Esophagus squamous epithelium (tissue), 5 donors: ENCODE measurements around the gene AKAP12. TPM values are rescaled to one million over a fixed set of nuclear protein-coding genes. Genes with fewer than 3 reads are reported as not detected.

ENCODE experiments used
- DNase-seq: peaks from one replicate; lab custom pipeline; 2025; lab: John Stamatoyannopoulos, UW
- H3K27ac ChIP-seq, 4 donors: fragments of 200-600 bp; sonication (generic); one replicate each; pipeline ENCODE4 v1.5.1; 2016 to 2019; ENCODE audit warnings: mild to moderate bottlenecking in 1 of 4
- H3K27me3 ChIP-seq, 4 donors: fragments of 200-600 bp; sonication (generic); 1 replicate in 3 of 4; 2 replicates in 1 of 4; pipeline versions ENCODE4 v1.5.1 to v1.6.0; 2017 to 2021; ENCODE audit warnings: antibody characterized with exemption in 1 of 4
- H3K36me3 ChIP-seq, 3 donors: fragments of 200-600 bp; sonication (generic); one replicate each; pipeline ENCODE4 v1.5.1; 2016 to 2019
- H3K4me1 ChIP-seq, 3 donors: fragments of 200-600 bp; sonication (generic); one replicate each; pipeline ENCODE4 v1.5.1; 2017 to 2019
- H3K4me3 ChIP-seq, 4 donors: fragments of 200-600 bp; sonication (generic); 1 replicate in 3 of 4; 2 replicates in 1 of 4; pipeline ENCODE4 v1.5.1; 2016 to 2019; ENCODE audit warnings: mild to moderate bottlenecking in 2 of 4, moderate library complexity in 1 of 4
- H3K9me3 ChIP-seq, 3 donors: fragments of 200-600 bp; sonication (generic); one replicate each; pipeline ENCODE4 v1.5.1; 2016 to 2019
- POLR2A ChIP-seq, 4 donors: fragments of 450-650 bp; IDR thresholded peaks; one replicate each; pipeline ENCODE4 v1.6.1; 2017; ENCODE audit warnings: antibody characterized with exemption in 4 of 4, mild to moderate bottlenecking in 4 of 4, moderate library complexity in 3 of 4
- WGBS, 2 donors: methylation state at CpG; one replicate each; pipeline ENCODE4 v1.1.5; 2018; 5-methylcytosine and 5-hydroxymethylcytosine counted together
- intact Hi-C: fragments of 100-400 bp; cut with DNase I; formaldehyde crosslinking; loops from one replicate; pipeline ENCODE4 v1.15.0; 2022
- total RNA-seq, 4 donors: library from RNA; depleted of rRNA; stranded (reverse); fragments of >200 nt; gene quantifications; one replicate each; pipeline ENCODE4 v1.1.0, GENCODE V29; 2016
- TF ChIP-seq, protein P1 (sequence below), 6 experiments: fragments of 450-650 bp in 4 of 6; fragments of 200-600 bp in 2 of 6; sonication (generic) in 2 of 6; IDR thresholded peaks; one replicate each; pipeline ENCODE4 v1.5.1; 2016 to 2019; ENCODE audit warnings: antibody characterized with exemption in 6 of 6, mild to moderate bottlenecking in 4 of 6, moderate library complexity in 4 of 6
- donor health status: DM: yes; HTN: yes; CAD: no.

AKAP12 gene
- total RNA-seq, 4 donors from 2014 or later: 1.7 to 66.6 (median 11.4) TPM

GRCh38 chr6:151392427-151392826 is 152.7 kb downstream of the AKAP12 start:
- Histone ChIP-seq H3K4me3 (peak overlapping the region; percentile 85 to 99 (median 90)), H3K36me3 (no peaks in the 10 kb centered on the region), H3K27me3 (no peaks in the 10 kb centered on the region), H3K9me3 (no peaks in the 10 kb centered on the region), H3K4me1 (peaks cover 20 to 70% (median 24%) of the 10 kb centered on the region in 3 donors), H3K27ac (peak overlapping the region; percentile 98 to 100 (median 99))
- intact Hi-C loops: loop anchor here (10.0 kb wide), 1 partner anchor 52 kb away; no protein-coding TSS in a partner anchor
- DNase-seq: no peak
- no peak for TF ChIP-seq POLR2A (IDR thresholded peaks at IDR 0.05)
- TF ChIP-seq, protein P1, sequence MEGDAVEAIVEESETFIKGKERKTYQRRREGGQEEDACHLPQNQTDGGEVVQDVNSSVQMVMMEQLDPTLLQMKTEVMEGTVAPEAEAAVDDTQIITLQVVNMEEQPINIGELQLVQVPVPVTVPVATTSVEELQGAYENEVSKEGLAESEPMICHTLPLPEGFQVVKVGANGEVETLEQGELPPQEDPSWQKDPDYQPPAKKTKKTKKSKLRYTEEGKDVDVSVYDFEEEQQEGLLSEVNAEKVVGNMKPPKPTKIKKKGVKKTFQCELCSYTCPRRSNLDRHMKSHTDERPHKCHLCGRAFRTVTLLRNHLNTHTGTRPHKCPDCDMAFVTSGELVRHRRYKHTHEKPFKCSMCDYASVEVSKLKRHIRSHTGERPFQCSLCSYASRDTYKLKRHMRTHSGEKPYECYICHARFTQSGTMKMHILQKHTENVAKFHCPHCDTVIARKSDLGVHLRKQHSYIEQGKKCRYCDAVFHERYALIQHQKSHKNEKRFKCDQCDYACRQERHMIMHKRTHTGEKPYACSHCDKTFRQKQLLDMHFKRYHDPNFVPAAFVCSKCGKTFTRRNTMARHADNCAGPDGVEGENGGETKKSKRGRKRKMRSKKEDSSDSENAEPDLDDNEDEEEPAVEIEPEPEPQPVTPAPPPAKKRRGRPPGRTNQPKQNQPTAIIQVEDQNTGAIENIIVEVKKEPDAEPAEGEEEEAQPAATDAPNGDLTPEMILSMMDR (IDR thresholded peaks at IDR 0.05): no peak
- 0% methylated on average over 3 of the region's 3 CpGs for WGBS, 2 donors

DNA sequence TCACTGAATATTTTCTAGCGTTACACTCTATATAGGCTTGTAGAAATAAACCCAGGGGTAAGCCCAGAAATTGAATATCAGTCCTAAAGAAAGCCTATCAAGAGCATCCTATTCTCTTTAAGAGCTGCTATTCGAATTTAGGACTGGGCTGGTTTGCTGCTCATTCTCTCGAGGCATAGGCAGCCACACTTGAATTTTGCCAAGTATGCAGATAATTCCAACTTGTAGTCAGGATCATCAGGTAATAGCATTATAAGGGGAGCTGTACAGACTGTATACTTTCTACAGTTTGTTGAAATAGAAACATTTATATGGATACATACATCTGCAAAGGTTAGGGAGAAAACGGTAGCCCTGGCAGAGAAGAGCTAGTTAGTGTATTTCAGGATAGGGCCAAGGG is 153.6 kb downstream of the AKAP12 start:
- Histone ChIP-seq H3K4me1 (peaks cover 20 to 61% (median 23%) of the 10 kb centered on the region in 3 donors), H3K27ac (peak overlapping the region in 1 of 4 donors; percentile 100), H3K27me3 (no peaks in the 10 kb centered on the region), H3K36me3 (no peaks in the 10 kb centered on the region), H3K4me3 (no peak overlapping the region), H3K9me3 (no peaks in the 10 kb centered on the region)
- DNase-seq: no peak
- TF ChIP-seq, protein P1 (IDR thresholded peaks at IDR 0.05): no peak
- no peak for TF ChIP-seq POLR2A (IDR thresholded peaks at IDR 0.05)
- 47 to 50% methylated on average over 4 of the region's 4 CpGs for WGBS, 2 donors
- intact Hi-C loops: loop anchor here (10.0 kb wide), 1 partner anchor 51 kb away; no protein-coding TSS in a partner anchor

DNA sequence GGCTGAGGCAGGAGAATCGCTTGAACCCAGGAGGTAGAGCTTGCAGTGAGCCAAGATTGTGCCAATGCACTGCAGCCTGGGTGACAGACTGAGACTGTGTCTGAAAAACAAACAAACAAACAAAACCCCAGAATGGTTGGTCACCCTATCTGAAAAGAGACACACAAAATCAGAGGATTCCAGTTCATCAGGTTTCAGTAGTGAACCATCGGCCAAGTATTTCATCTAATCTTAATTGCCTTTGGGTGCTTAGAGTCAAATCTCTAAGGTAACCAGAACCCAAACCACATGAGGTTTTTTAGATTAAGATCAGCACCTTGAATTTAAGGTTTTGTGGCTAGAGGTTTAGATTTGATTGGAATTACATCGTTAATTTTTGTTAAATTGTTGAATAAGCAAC is 159.9 kb downstream of the AKAP12 start:
- H3K4me3 ChIP-seq: no peak overlapping the region
- H3K36me3 ChIP-seq: peaks cover 0 to 19% (median 11%) of the 10 kb centered on the region in 3 donors
- H3K4me1 ChIP-seq: peaks cover 0 to 38% (median 0%) of the 10 kb centered on the region in 3 donors
- no peaks in the 10 kb centered on the region for H3K27me3 ChIP-seq
- no peak overlapping the region for H3K27ac ChIP-seq
- no peaks in the 10 kb centered on the region for H3K9me3 ChIP-seq
- TF ChIP-seq, protein P1 (IDR thresholded peaks at IDR 0.05): no peak
- no peak for TF ChIP-seq POLR2A (IDR thresholded peaks at IDR 0.05)
- 51 to 76% methylated on average over 2 to 3 of the region's 3 CpGs for WGBS, 2 donors
- no peak for DNase-seq
- intact Hi-C loops: loop anchor here (10.0 kb wide), 1 partner anchor 45 kb away; no protein-coding TSS in a partner anchor

- no peaks in the 10 kb centered on the region for H3K27me3 ChIP-seq
- no peak overlapping the region for H3K4me3 ChIP-seq
- 52 to 69% methylated on average over 2 to 6 of the region's 6 CpGs for WGBS, 2 donors
- no peaks in the 10 kb centered on the region for H3K9me3 ChIP-seq
- TF ChIP-seq, protein P1 (IDR thresholded peaks at IDR 0.05): no peak
- TF ChIP-seq POLR2A (IDR thresholded peaks at IDR 0.05): no peak
- intact Hi-C loops: no loop called here
- H3K4me1 ChIP-seq: peaks cover 0 to 30% (median 0%) of the 10 kb centered on the region in 3 donors
- peaks cover 4 to 26% (median 14%) of the 10 kb centered on the region in 3 donors for H3K36me3 ChIP-seq
- DNase-seq: no peak
- H3K27ac ChIP-seq: no peak overlapping the region
Measured at GRCh38 chr6:151400473-151400872, 160.7 kb downstream of the AKAP12 start.

DNA sequence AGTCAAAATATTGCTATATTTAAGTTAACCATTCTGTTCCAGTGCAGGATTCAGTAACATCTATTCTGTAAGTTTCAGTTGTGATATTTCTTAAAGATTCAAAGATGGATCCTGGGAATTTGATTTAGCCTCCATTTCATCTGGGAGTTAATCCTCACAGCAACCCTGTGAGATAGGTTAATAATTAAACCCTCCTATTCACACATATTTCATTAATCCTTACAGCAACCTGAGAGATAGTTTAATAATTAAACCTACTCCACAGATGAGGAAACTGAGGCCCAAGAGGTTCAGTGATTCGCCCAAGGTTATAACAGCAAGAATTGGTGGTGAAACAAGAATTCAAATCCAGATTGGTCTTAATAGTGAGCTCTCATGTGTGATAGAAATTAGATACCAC is 162.5 kb downstream of the AKAP12 start:
- DNase-seq: no peak
- WGBS, 2 donors: 81 to 100% methylated on average over 1 of the region's 1 CpG
- Histone ChIP-seq H3K27me3 (no peaks in the 10 kb centered on the region), H3K36me3 (peaks cover 6 to 36% (median 14%) of the 10 kb centered on the region in 3 donors), H3K4me1 (peaks cover 0 to 19% (median 0%) of the 10 kb centered on the region in 3 donors), H3K4me3 (no peak overlapping the region), H3K9me3 (no peaks in the 10 kb centered on the region), H3K27ac (no peak overlapping the region)
- intact Hi-C loops: no loop called here
- TF ChIP-seq POLR2A (IDR thresholded peaks at IDR 0.05): no peak
- TF ChIP-seq, protein P1 (IDR thresholded peaks at IDR 0.05): no peak
